Prostate gland (tissue), 2 donors: ENCODE measurements around the gene TMC2. TPM values are rescaled to one million over a fixed set of nuclear protein-coding genes. Genes with fewer than 3 reads are reported as not detected.

Source experiments
- DNase-seq: peaks from one replicate; pipeline ENCODE4 v3.0.0-alpha.2; 2019; ENCODE audit warnings: low spot score
- H3K27ac ChIP-seq, 2 donors: fragments of 200-600 bp; sonication (generic); 2 replicates each; pipeline ENCODE4 v1.5.1; 2017 to 2019
- H3K27me3 ChIP-seq: fragments of 200-600 bp; sonication (generic); replicated peaks from 2 replicates; pipeline ENCODE4 v1.5.1; 2019; ENCODE audit not compliant: insufficient read depth
- H3K36me3 ChIP-seq, 2 donors: fragments of 200-600 bp; sonication (generic); 1 replicate in 1 of 2; 2 replicates in 1 of 2; pipeline versions ENCODE4 v1.5.1 to v1.8.1; 2017 to 2019
- H3K4me1 ChIP-seq: fragments of 200-600 bp; sonication (generic); replicated peaks from 2 replicates; pipeline ENCODE4 v1.5.1; 2019
- H3K4me3 ChIP-seq, 2 donors: fragments of 200-600 bp; sonication (generic); 2 replicates each; pipeline ENCODE4 v1.5.1; 2017 to 2019
- H3K9me3 ChIP-seq: fragments of 200-600 bp; sonication (generic); 2 replicates; pipeline ENCODE4 v1.5.1; 2017
- POLR2A ChIP-seq: fragments of 450-650 bp; IDR thresholded peaks from one replicate; pipeline ENCODE4 v1.6.1; 2016; ENCODE audit warnings: antibody characterized with exemption, mild to moderate bottlenecking
- POLR2AphosphoS5 ChIP-seq: sonication (generic); formaldehyde crosslinking; IDR thresholded peaks from one replicate; pipeline ENCODE4 v1.6.1; 2017; ENCODE audit warnings: antibody characterized with exemption
- WGBS: methylation state at CpG from one replicate; pipeline ENCODE4 v1.1.5; 2018; 5-methylcytosine and 5-hydroxymethylcytosine counted together
- intact Hi-C: fragments of 100-400 bp; cut with DNase I; formaldehyde crosslinking; loops from one replicate; pipeline ENCODE4 v1.14.2; 2022
- total RNA-seq, 2 donors: library from RNA; depleted of rRNA; stranded (reverse); fragments of >200 nt; gene quantifications; one replicate each; pipeline ENCODE4 v1.1.0, GENCODE V29; 2016
- TF ChIP-seq, protein P1 (sequence below), 4 experiments: fragments of 200-600 bp in 2 of 4; fragments of 450-650 bp in 2 of 4; sonication (generic) in 2 of 4; IDR thresholded peaks; 1 replicate in 3 of 4; 2 replicates in 1 of 4; pipeline ENCODE4 v1.5.1; 2016 to 2019; ENCODE audit warnings: antibody characterized with exemption in 4 of 4, mild to moderate bottlenecking in 2 of 4, moderate library complexity in 2 of 4

TMC2 gene
- total RNA-seq, 2 donors from 2014 or later, result 0.23 TPM; not detected in 1

DNA sequence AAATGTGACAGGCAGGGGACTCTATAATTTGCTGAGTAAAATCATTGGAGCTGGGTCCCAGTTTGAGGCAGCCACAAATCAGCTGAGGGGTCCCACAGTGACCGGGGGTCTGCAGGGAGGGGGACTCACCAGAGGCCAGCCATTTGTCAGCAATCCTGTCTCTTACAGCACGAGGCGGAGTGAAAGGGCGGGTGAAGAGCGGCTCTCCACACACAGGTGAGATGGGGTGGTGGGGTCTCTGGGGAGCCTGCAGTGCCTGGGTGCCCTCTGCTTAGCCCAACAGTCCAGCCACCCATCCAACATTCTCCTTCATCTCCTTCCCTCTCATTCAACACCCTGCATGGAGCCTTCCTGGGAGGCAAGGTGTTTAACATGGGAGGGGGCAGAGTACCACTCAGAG lies 728 bp downstream of the TMC2 start:
- intact Hi-C loops, result no loop called here
- DNase-seq, result no peak

DNA sequence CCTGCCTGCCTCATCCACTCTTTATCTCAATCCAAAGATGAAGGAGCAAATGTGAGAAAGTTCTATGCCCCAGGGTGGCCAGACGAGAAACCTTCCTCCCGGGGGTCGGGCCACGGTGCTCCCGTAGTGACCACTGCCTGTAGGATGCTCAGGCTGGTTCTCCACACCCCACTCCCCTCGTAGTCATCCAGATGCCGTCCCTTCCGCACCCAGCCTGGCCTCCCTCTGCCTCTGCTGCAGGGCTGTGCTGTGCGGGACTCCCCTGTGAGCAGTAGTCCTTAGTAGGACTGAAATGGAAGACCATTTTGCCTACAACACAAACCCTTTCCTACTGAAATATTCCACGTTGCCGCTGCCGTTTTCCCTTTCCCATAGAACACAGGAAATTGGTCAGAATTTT lies 2.0 kb downstream of the TMC2 start:
- DNase-seq, result no peak
- no peaks in the 10 kb centered on the region for H3K36me3 ChIP-seq
- H3K27ac ChIP-seq, result no peak overlapping the region
- H3K4me3 ChIP-seq, result no peak overlapping the region
- no peaks in the 10 kb centered on the region for H3K27me3 ChIP-seq
- H3K9me3 ChIP-seq, result no peaks in the 10 kb centered on the region
- TF ChIP-seq, protein P1, sequence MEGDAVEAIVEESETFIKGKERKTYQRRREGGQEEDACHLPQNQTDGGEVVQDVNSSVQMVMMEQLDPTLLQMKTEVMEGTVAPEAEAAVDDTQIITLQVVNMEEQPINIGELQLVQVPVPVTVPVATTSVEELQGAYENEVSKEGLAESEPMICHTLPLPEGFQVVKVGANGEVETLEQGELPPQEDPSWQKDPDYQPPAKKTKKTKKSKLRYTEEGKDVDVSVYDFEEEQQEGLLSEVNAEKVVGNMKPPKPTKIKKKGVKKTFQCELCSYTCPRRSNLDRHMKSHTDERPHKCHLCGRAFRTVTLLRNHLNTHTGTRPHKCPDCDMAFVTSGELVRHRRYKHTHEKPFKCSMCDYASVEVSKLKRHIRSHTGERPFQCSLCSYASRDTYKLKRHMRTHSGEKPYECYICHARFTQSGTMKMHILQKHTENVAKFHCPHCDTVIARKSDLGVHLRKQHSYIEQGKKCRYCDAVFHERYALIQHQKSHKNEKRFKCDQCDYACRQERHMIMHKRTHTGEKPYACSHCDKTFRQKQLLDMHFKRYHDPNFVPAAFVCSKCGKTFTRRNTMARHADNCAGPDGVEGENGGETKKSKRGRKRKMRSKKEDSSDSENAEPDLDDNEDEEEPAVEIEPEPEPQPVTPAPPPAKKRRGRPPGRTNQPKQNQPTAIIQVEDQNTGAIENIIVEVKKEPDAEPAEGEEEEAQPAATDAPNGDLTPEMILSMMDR (IDR thresholded peaks at IDR 0.05), result no peak
- TF ChIP-seq POLR2A (no peak), POLR2AphosphoS5 (no peak)
- no peaks in the 10 kb centered on the region for H3K4me1 ChIP-seq
- intact Hi-C loops, result no loop called here
- 87% methylated on average over 12 of the region's 12 CpGs for WGBS

More for the DNA sequence above, 728 bp downstream of the TMC2 start:
- TF ChIP-seq, protein P1 (IDR thresholded peaks at IDR 0.05), result no peak
- no peak for TF ChIP-seq POLR2A
- TF ChIP-seq POLR2AphosphoS5, result no peak
- Histone ChIP-seq H3K4me1 (no peaks in the 10 kb centered on the region), H3K27me3 (peaks cover 2% of the 10 kb centered on the region), H3K9me3 (no peaks in the 10 kb centered on the region), H3K27ac (no peak overlapping the region), H3K36me3 (no peaks in the 10 kb centered on the region), H3K4me3 (no peak overlapping the region)
- 88% methylated on average over 5 of the region's 5 CpGs for WGBS

DNA sequence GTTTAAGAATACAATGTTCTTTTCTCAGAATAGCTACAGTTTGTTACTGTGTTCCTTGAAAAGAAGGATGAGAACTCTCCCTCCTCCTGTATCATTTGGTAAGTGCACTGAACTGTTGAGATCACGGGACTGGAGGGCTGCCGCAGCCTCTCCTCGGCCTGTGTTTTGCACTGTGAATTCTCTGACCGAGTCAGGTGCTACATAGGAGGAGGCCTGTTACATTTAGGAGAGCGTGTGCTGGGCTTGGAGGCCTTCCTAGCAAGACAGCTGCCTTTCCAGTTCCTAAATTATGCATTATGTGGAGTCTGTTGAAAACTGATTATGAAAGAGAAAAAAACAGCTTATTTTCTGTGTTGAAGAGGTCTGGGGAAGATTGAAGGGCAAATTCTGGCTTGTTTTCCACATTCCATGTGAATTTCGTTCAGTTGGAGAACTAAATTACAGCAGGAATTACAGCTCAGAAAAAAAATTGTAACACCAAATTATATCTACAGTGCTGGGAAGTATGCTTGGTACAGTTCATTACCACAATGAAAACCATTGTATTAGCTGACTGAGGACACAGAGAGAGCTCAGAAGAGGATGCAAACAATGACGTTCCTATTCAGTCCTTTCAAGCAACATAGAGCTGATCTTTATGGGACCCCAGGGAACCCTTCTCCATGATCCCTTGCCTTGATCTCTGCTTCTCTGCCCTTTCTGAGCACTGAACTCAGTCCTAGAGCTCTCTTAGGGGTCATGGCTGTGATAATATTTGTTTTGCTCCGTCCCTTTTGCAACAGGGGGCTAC lies 2.8 kb downstream of the TMC2 start:
- Histone ChIP-seq H3K4me1 (no peaks in the 10 kb centered on the region), H3K36me3 (no peaks in the 10 kb centered on the region), H3K27ac (no peak overlapping the region), H3K27me3 (no peaks in the 10 kb centered on the region), H3K4me3 (no peak overlapping the region), H3K9me3 (no peaks in the 10 kb centered on the region)
- 39% methylated on average over 8 of the region's 8 CpGs for WGBS
- DNase-seq, result no peak
- intact Hi-C loops, result no loop called here
- no peak for TF ChIP-seq POLR2AphosphoS5
- TF ChIP-seq POLR2A, result no peak
- TF ChIP-seq, protein P1 (IDR thresholded peaks at IDR 0.05), result no peak

DNA sequence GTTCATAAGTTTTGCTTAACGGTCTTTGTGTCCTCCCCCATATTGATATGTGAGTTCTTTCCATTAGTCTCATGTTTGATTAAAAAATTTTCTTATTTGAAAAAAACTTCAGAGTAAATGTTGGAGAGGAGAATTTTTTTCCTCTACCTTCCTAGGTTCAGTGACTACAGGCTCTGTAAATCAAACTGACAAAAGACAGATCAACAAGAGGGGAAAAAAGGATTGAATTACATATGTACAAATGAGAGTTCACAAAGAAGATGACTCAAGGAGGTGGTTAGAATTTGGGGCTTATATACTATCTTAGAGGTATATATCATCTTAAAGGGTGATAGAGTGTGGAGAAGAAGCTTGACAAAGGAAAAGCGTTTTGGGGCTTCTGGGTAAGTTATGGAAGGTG lies 5.6 kb downstream of the TMC2 start:
- Histone ChIP-seq H3K27me3 (no peaks in the 10 kb centered on the region), H3K27ac (no peak overlapping the region), H3K9me3 (no peaks in the 10 kb centered on the region), H3K4me3 (no peak overlapping the region), H3K4me1 (no peaks in the 10 kb centered on the region), H3K36me3 (no peaks in the 10 kb centered on the region)
- 73% methylated on average over 2 of the region's 2 CpGs for WGBS
- no peak for DNase-seq
- intact Hi-C loops, result no loop called here
- TF ChIP-seq POLR2A, result no peak

DNA sequence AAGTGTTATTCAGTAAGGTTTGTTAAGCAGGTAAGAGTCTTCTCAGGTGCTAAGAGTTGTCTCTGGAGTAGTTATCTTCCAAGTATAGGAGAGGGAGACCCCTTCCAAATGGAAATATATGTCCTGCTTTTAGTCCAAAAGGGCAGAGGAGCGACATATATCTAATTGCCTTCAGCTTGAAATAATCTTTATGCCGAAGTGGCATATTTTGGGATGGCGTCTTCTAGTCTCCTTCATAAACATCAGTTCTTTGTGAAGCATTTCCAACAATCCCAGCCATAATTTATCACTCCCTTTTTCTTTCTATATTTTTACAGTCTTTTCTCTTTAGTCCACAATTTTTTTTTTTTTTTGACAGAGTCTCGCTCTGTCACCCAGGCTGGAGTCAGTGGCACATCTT lies 6.0 kb downstream of the TMC2 start:
- H3K9me3 ChIP-seq, result no peaks in the 10 kb centered on the region
- H3K4me3 ChIP-seq, result no peak overlapping the region
- H3K36me3 ChIP-seq, result no peaks in the 10 kb centered on the region
- intact Hi-C loops, result no loop called here
- H3K4me1 ChIP-seq, result no peaks in the 10 kb centered on the region
- TF ChIP-seq POLR2A (no peak), POLR2AphosphoS5 (no peak)
- TF ChIP-seq, protein P1 (IDR thresholded peaks at IDR 0.05), result no peak
- 89% methylated on average over 4 of the region's 4 CpGs for WGBS
- DNase-seq, result no peak
- no peaks in the 10 kb centered on the region for H3K27me3 ChIP-seq
- no peak overlapping the region for H3K27ac ChIP-seq
